ENCODE measurements around the gene FRAT1. TPM values are rescaled to one million over a fixed set of nuclear protein-coding genes. Genes with fewer than 3 reads are reported as not detected.
A peak's percentile ranks its signal among the peaks of the same experiment; 100 is the strongest.

FRAT1 gene
- total and polyA plus RNA-seq, 2 of the 8 experiments (the other 6 are each of a cell fraction or from before 2014, with no cell fraction given) = 1.9 to 5.2 TPM

DNA sequence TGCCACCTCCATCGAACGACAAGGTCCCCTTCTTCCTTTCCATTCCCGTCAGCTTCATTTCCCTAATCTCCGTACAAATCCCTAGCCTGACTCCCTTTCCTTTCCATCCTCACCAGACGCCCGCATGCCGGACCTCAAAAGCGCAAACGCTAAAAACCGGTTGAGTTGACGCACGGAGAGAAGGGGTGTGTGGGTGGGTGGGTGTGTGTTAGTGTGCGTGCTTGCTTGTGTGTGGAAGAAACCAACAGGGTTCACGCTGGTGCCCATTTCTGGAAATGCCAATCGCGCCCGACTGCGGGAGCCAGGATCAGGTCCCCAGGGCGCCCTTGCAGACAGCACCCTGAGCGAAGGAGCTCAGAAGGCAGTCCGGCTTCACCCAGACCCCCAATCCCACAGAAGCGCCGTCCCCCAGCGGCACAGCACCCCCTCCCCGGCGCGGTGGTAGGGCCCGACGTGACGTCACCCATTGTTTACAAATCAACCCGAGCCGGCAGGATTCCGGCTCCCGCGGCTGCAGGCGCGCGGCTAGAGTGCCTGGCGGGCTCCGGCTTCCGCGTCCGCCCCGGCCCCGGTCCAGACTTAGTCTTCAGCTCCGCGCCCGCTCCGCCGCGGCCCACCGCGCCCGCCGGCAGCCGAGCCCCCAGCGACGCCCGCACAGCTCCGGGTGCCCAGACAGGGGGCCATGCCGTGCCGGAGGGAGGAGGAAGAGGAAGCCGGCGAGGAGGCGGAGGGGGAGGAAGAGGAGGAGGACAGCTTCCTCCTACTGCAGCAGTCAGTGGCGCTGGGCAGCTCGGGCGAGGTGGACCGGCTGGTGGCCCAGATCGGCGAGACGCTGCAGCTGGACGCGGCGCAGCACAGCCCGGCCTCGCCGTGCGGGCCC is at the start of gene FRAT1 (continued):
- no peak for TF ChIP-seq MAFK (IDR thresholded peaks at IDR 0.05; ENCODE audit: low read depth, low read length)
- no peak for TF ChIP-seq NRF1 (IDR thresholded peaks at IDR 0.05; ENCODE audit: low read depth, low read length)
- peak; percentile 93 for TF ChIP-seq CHD1 (IDR thresholded peaks at IDR 0.05; ENCODE audit: low read depth, low read length)
- TF ChIP-seq, protein P1, sequence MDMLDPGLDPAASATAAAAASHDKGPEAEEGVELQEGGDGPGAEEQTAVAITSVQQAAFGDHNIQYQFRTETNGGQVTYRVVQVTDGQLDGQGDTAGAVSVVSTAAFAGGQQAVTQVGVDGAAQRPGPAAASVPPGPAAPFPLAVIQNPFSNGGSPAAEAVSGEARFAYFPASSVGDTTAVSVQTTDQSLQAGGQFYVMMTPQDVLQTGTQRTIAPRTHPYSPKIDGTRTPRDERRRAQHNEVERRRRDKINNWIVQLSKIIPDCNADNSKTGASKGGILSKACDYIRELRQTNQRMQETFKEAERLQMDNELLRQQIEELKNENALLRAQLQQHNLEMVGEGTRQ (IDR thresholded peaks at IDR 0.05; ENCODE audit: low read length) = no peak
- TF ChIP-seq TEAD4 (IDR thresholded peaks at IDR 0.05; ENCODE audit: low read depth, low read length) = 0 out of 2 replicates have a peak, but pooled peaks have one; percentile 3
- TF ChIP-seq NANOG (IDR thresholded peaks at IDR 0.05; ENCODE audit: insufficient read depth, low read depth, low read length, poor library complexity, severe bottlenecking) = no peak
- no peak for TF ChIP-seq RNF2 (IDR thresholded peaks at IDR 0.05; ENCODE audit: borderline replicate concordance, low read depth, low read length, missing control alignments, poor library complexity, severe bottlenecking)
- TF ChIP-seq MAX (IDR thresholded peaks at IDR 0.05) = peak; percentile 66
- no peak for TF ChIP-seq RFX5 (IDR thresholded peaks at IDR 0.05; ENCODE audit: borderline replicate concordance, low read depth, low read length)
- TF ChIP-seq RAD21 (IDR thresholded peaks at IDR 0.05 in 1 of 2, conservative IDR thresholded peaks at IDR 0.05 in 1 of 2; ENCODE audit: low read depth in 2 of 2, low read length in 2 of 2) = no peak
- peak; percentile 36 for TF ChIP-seq KDM4A (IDR thresholded peaks at IDR 0.05; ENCODE audit: low read depth, low read length, severe bottlenecking)
- no peak for TF ChIP-seq HDAC6 (IDR thresholded peaks at IDR 0.05; ENCODE audit: low read depth, low read length)
- 0 out of 2 replicates have a peak, but pooled peaks have one; percentile 23 for TF ChIP-seq TCF12 (IDR thresholded peaks at IDR 0.05; ENCODE audit: low read depth, low read length)
- peak in 1 of 2 experiments; percentile 50; a peak in 1 of 3 replicates for TF ChIP-seq POLR2A (IDR thresholded peaks at IDR 0.05; ENCODE audit: control extremely low read depth in 1 of 2, low read depth in 2 of 2, low read length in 2 of 2)
- TF ChIP-seq YY1 (IDR thresholded peaks at IDR 0.05; ENCODE audit: low read depth, low read length) = no peak
- TF ChIP-seq SP4 (IDR thresholded peaks at IDR 0.05; ENCODE audit: low read length) = no peak
- no peak for TF ChIP-seq RXRA (IDR thresholded peaks at IDR 0.05; ENCODE audit: insufficient read depth, low read depth, low read length)
- no peak for TF ChIP-seq HDAC2 (IDR thresholded peaks at IDR 0.05; ENCODE audit: borderline replicate concordance in 1 of 2, low read depth in 2 of 2, low read length in 2 of 2)
- TF ChIP-seq BACH1 (IDR thresholded peaks at IDR 0.05; ENCODE audit: low read length) = no peak
- TF ChIP-seq RBBP5 (IDR thresholded peaks at IDR 0.05; ENCODE audit: borderline replicate concordance, low read depth, low read length) = no peak
- TF ChIP-seq TAF1 (IDR thresholded peaks at IDR 0.05; ENCODE audit: low read depth, low read length) = peak; percentile 86
- no peak for TF ChIP-seq BRCA1 (IDR thresholded peaks at IDR 0.05; ENCODE audit: low read depth, low read length)

Data from H1 (cell line).